Epidermal melanocyte (primary cell): ENCODE results near the gene RBM46.
"Not testable (repeated sequence)": the region's sequence is repeated elsewhere in the genome, so short reads cannot be mapped to it uniquely, and the experiment has no call there.

ENCODE experiments used
- DNase-seq: peaks from one replicate; pipeline ENCODE4 v3.0.0; 2011; ENCODE audit warnings: low spot score; ENCODE audit not compliant: insufficient read length

RBM46 gene

DNA sequence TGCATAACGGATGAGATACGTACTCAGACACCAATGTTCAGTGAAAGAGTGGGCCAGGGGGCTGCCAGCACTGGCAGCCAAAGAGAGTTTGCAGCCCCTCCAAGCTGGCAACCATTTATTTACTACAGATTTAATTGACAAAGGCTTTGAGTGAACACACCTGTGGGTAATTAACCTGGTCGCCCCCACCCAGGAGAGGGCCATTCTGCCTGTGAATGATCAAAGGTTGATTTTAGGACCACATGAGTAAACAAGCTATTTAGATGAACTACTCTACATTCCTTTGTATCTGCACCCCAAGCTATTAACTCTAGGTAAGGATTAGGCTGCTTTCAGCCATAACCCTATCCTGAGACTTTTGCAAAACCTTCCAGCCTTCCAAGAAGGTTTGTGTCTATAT is 55.0 kb downstream of the RBM46 start:
- no peak for DNase-seq

- DNase-seq, result no peak
Measured at GRCh38 chr4:154836513-154836912, 55.4 kb downstream of the RBM46 start.

GRCh38 chr4:154838155-154838554 is 57.1 kb downstream of the RBM46 start:
- DNase-seq, result no peak

GRCh38 chr4:154838694-154839093 is 57.6 kb downstream of the RBM46 start:
- DNase-seq, result no peak

DNA sequence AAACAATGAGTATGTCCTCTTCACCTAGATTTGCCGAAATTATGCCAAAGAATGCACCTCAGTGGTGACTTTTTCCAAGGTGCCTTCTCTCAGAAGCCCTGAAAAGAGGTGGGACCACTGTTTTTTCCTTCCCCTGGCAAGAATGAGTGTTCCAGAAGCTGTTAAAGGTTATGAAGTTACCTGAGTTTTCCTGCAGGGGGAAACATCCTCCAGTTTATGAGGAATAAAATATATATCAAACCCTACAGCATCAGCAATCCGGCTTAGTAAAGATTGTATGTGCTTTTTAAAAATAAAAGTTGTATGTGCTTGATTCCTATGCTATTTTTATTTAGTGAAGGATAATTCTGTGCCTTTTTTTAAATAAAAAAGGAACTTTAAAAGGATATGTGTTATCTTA is 73.3 kb downstream of the RBM46 start:
- no peak for DNase-seq

- no peak for DNase-seq
Measured at GRCh38 chr4:154858166-154858565, 77.1 kb downstream of the RBM46 start.

GRCh38 chr4:154868414-154869194 is 87.5 kb downstream of the RBM46 start:
- DNase-seq, result no peak

DNA sequence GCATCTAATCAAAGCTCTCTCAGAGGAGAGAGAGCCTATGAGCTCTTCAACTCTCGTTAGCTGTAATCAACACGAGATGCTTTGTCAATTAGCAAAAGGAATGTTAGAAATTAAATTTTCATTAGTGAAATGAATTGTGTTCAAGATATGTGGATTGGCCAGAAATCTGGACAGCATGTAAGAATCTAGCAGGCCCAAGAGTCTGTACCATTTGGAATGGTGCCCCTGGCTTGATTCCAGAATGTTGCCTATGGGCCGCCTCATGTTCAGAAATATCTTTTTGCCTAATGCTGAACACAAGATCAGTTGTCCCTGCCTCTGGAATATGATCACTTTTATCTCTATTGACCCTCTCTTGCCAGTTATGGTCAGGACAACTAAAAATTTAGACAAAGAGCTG is 88.2 kb downstream of the RBM46 start:
- DNase-seq, result no peak

- no peak for DNase-seq
Measured at GRCh38 chr4:154872198-154872597, 91.1 kb downstream of the RBM46 start.

- DNase-seq, result not testable (repeated sequence)
Measured at GRCh38 chr4:154874049-154874448, 93.0 kb downstream of the RBM46 start.

DNA sequence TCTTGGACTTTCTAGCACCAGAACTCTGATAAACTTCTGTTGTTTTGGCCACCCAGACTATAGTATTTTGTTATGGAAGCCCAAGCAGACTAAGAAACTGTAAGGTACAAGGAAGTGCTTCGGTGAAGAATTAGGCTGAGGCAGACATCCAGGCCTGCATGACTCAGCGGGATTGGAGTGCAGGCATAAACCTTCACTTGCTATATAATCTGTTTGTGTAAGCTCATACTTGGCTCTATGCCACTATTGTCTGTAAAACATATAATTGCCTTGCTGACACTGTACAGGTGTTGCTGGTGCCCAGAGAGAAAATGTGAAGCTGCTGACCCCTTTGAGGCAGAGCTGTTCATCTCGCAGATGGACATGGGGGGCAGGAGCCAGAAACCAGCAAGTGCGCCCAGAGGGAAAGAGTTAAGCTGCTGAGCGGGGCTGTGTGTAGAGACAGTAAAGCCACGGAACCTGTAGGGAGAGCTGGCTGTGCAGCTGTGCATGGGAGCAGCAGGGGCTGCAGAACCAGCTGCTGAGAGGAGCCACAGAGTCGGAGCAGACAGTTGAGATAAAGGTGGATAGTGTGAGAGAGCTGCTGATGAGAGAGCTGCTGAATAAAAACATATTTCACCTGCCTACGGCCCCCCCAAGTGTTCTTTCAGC is 96.2 kb downstream of the RBM46 start:
- DNase-seq, result no peak
